Loucy (cell line): Measurements from ENCODE around the gene DBN1.

ENCODE experiments used
- H2AFZ ChIP-seq: fragments of 200-600 bp; sonication (generic); 2 replicates; pipeline ENCODE4 v1.6.0; 2016; ENCODE audit warnings: antibody characterized with exemption, mild to moderate bottlenecking, low read length, moderate library complexity
- H3F3A ChIP-seq: fragments of 200-600 bp; 2 replicates; pipeline ENCODE4 v1.6.0; 2016; ENCODE audit warnings: antibody characterized with exemption, low read depth, mild to moderate bottlenecking
- H3K27me3 ChIP-seq: fragments of 200-600 bp; sonication (generic); 2 replicates; pipeline ENCODE4 v1.6.1; 2014; ENCODE audit warnings: low read length, mild to moderate bottlenecking; ENCODE audit not compliant: insufficient read depth, poor library complexity, severe bottlenecking
- H3K36me3 ChIP-seq: fragments of 200-600 bp; sonication (generic); 2 replicates; pipeline ENCODE4 v1.6.1; 2016; ENCODE audit warnings: low read length; ENCODE audit not compliant: insufficient read depth
- H3K4me1 ChIP-seq: fragments of 200-600 bp; sonication (generic); 2 replicates; pipeline ENCODE4 v1.5.1; 2014; ENCODE audit warnings: low read length, mild to moderate bottlenecking; ENCODE audit not compliant: insufficient read depth, poor library complexity, severe bottlenecking
- H3K4me2 ChIP-seq: fragments of 200-600 bp; sonication (generic); 2 replicates; pipeline ENCODE4 v1.6.0; 2014; ENCODE audit warnings: antibody characterized with exemption, low read length, low read depth, mild to moderate bottlenecking; ENCODE audit not compliant: poor library complexity, severe bottlenecking
- H3K4me3 ChIP-seq: fragments of 200-600 bp; sonication (generic); 2 replicates; pipeline ENCODE4 v1.5.1; 2014; ENCODE audit warnings: low read length, mild to moderate bottlenecking, mixed read lengths; ENCODE audit not compliant: poor library complexity, severe bottlenecking
- H3K79me2 ChIP-seq: fragments of 200-600 bp; sonication (generic); 2 replicates; pipeline ENCODE4 v1.6.1; 2014; ENCODE audit warnings: low read length; ENCODE audit not compliant: insufficient read depth
- H3K9ac ChIP-seq: fragments of 200-600 bp; sonication (generic); 2 replicates; pipeline ENCODE4 v1.6.0; 2014; ENCODE audit warnings: mild to moderate bottlenecking, low read depth, low read length, moderate library complexity; ENCODE audit not compliant: poor library complexity, severe bottlenecking
- H3K9me2 ChIP-seq: fragments of 200-600 bp; sonication (generic); replicated peaks from 2 replicates; pipeline ENCODE4 v1.6.1; 2016; ENCODE audit warnings: low read depth, low read length, mixed read lengths
- H3K9me3 ChIP-seq: fragments of 200-600 bp; sonication (generic); 2 replicates; pipeline ENCODE4 v1.6.1; 2014; ENCODE audit warnings: mild to moderate bottlenecking, antibody characterized with exemption, low read length, low read depth; ENCODE audit not compliant: insufficient read depth
- H4K20me1 ChIP-seq: fragments of 200-600 bp; sonication (generic); 2 replicates; pipeline ENCODE4 v1.6.0; 2014; ENCODE audit warnings: antibody characterized with exemption, low read length, mild to moderate bottlenecking; ENCODE audit not compliant: insufficient read depth, poor library complexity, severe bottlenecking
- EZH2phosphoT487 ChIP-seq: fragments of 200-600 bp; IDR thresholded peaks from 2 replicates; pipeline ENCODE4 v1.6.1; 2018; ENCODE audit warnings: antibody characterized with exemption, mild to moderate bottlenecking, moderate library complexity, borderline replicate concordance
- TF ChIP-seq, protein P1 (sequence below): fragments of 200-600 bp; sonication (generic); conservative IDR thresholded peaks from 2 replicates; pipeline ENCODE4 v1.5.1; 2014; ENCODE audit warnings: mild to moderate bottlenecking, antibody characterized with exemption, low read length

DBN1 gene

DNA sequence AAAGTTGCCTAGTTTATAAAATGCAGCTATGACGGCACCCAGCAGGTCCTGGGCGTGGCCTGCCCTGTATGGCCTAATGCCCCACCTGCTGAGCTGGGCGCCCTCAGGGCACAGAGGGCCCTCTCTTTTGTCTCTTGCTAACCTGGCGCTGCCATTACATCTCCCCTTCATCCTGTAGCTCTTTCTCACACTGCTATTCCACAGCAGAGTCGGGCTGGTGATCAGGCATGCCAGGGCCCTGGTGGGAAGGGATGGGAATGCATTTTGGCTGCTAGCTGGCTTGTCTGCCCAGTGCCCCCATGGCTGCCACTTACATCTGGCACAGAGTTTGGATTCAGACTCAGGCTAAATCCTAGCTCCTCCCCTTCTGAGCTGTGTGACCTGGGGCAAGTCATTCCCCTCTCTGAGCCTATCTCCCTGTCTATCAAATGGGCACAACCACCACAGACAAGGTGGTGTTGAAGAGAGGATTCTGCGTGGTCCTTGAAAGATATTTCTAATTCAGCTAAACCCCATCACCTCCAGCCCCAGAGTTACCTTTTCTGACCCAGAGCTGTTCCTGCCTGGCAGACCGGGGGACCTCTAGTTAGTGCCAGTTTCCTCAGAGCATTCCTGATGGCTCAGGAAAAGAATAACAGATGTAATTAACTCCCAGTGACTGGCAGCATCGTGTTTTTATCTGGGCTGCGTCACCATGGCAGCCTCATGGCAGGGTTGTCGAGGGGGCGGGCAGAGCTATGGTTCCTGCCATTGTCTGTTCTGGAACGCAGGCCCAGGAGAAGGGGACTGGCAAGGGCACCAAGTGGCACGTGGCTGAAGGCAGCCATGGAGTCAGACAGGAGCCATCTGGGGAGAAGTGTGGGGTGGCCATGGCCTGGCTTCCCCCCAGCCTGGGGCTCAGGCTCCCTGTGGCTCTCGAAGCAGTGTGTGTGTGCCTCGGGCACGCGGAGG lies 20.5 kb downstream of the DBN1 start:
- H3K79me2 ChIP-seq, result no peaks in the 10 kb centered on the region
- no peak overlapping the region for H3K4me2 ChIP-seq
- H3K9me2 ChIP-seq, result no peaks in the 10 kb centered on the region
- no peaks in the 10 kb centered on the region for H3K9me3 ChIP-seq
- TF ChIP-seq, protein P1, sequence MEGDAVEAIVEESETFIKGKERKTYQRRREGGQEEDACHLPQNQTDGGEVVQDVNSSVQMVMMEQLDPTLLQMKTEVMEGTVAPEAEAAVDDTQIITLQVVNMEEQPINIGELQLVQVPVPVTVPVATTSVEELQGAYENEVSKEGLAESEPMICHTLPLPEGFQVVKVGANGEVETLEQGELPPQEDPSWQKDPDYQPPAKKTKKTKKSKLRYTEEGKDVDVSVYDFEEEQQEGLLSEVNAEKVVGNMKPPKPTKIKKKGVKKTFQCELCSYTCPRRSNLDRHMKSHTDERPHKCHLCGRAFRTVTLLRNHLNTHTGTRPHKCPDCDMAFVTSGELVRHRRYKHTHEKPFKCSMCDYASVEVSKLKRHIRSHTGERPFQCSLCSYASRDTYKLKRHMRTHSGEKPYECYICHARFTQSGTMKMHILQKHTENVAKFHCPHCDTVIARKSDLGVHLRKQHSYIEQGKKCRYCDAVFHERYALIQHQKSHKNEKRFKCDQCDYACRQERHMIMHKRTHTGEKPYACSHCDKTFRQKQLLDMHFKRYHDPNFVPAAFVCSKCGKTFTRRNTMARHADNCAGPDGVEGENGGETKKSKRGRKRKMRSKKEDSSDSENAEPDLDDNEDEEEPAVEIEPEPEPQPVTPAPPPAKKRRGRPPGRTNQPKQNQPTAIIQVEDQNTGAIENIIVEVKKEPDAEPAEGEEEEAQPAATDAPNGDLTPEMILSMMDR, result no peak
- TF ChIP-seq EZH2phosphoT487, result no peak
- peaks cover 13% of the 10 kb centered on the region for H4K20me1 ChIP-seq
- H3K4me3 ChIP-seq, result no peak overlapping the region
- no peak overlapping the region for H3K9ac ChIP-seq
- H3K36me3 ChIP-seq, result no peaks in the 10 kb centered on the region
- H3K4me1 ChIP-seq, result no peaks in the 10 kb centered on the region
- no peak overlapping the region for H2AFZ ChIP-seq
- H3K27me3 ChIP-seq, result no peaks in the 10 kb centered on the region
- H3F3A ChIP-seq, result no peaks in the 10 kb centered on the region; the same call in 1 of the 2 replicates

DNA sequence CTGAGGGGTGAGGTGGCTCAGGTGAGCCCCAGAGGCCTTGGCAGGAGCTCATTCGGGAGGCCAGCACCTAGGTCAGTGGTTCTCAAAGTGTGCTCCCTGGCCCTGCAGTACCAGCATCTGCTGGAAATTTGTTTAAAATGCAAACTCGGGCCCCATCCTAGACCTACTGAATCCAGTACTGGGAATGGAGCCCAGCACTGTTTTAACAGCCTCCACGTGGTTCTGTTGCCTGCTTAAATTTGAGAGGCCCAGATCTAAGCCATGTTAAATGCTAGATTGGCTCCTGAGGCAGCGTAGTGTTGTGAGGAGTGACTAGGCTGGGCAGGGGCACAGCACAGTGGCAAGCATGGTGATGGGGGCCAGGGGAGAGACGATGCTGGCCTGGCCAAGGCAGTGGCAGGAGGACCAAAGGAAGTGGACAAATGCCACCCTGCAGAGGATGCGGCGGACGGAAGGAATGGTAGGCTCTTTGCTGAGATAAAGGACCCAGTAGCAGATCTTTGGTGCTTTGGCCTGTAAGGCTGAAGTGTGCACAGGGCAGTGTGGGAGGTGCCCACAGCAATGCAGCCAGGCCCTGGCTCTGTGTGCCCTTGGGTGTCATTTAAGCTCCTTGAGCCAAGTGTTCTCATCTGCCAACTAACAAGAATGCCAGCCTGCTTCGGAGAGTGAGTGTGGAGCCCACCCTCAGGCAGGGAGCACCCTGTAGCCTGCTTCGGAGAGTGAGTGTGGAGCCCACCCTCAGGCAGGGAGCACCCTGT lies 22.6 kb downstream of the DBN1 start:
- Histone ChIP-seq H3K4me2 (no peak overlapping the region), H3F3A (no peaks in the 10 kb centered on the region), H3K9me2 (no peaks in the 10 kb centered on the region), H3K79me2 (no peaks in the 10 kb centered on the region), H2AFZ (no peak overlapping the region), H3K36me3 (no peaks in the 10 kb centered on the region), H3K9me3 (no peaks in the 10 kb centered on the region), H3K9ac (no peak overlapping the region), H3K4me1 (no peaks in the 10 kb centered on the region), H4K20me1 (peaks cover 3% of the 10 kb centered on the region), H3K4me3 (no peak overlapping the region), H3K27me3 (no peaks in the 10 kb centered on the region)
- TF ChIP-seq, protein P1, result no peak
- TF ChIP-seq EZH2phosphoT487, result no peak

DNA sequence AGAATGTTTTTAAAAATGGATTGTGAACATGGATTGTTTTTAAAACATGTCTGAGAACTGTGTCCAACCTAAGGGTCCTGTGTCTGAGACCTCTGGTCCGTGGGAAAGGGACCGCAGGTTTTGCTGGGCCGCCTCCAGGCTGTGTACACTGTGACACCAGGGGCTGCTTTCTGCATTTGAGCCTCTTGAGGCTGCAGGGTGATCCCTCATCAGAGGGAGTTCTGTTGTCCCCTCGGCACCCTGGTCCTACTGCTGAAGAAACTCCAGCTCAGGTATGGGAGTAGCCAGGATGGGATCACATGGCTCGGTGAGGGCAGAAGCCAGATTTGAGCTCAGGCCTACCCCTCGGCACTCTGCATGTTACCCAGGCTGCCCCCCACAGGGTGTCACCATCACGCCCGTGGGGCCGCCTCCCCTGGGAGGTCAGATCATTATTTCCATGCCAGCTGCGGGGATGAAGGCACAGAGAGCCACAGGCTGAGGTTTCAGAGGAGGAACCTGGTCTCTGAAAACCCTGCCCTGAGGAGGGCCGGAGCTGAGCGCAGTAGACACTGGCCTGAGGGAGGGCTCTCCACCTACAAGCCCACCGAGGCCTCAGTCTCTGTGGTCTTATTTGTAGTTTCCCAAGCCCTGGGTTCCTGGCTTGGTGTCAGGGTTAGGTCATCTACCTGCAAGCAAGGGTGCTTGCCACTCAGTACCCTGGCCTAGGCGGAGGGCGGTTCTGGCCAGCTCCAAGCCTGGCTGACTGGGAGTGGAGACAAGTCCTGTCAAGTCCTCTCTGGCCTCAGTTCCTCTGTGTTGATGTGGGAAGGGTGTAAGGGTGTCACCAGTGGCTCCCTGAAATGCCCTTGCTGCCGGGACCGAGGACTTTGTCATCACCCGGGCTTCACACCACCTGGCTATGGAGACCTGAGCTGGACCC lies 24.0 kb downstream of the DBN1 start:
- H3K27me3 ChIP-seq, result no peaks in the 10 kb centered on the region

More for the DNA sequence above, 24.0 kb downstream of the DBN1 start:
- no peaks in the 10 kb centered on the region for H3K9me2 ChIP-seq
- TF ChIP-seq, protein P1, result no peak
- TF ChIP-seq EZH2phosphoT487, result no peak
- H3K79me2 ChIP-seq, result no peaks in the 10 kb centered on the region
- H3F3A ChIP-seq, result no peaks in the 10 kb centered on the region
- H3K4me2 ChIP-seq, result no peak overlapping the region
- H4K20me1 ChIP-seq, result peaks cover 3% of the 10 kb centered on the region
- H3K9ac ChIP-seq, result no peak overlapping the region
- H3K9me3 ChIP-seq, result no peaks in the 10 kb centered on the region
- H3K4me3 ChIP-seq, result no peak overlapping the region
- H2AFZ ChIP-seq, result no peak overlapping the region
- H3K4me1 ChIP-seq, result no peaks in the 10 kb centered on the region
- H3K36me3 ChIP-seq, result no peaks in the 10 kb centered on the region
